Activated naive CD4-positive, alpha-beta T cell treated with anti-CD3 and anti-CD28 coated beads, Interleukin-2, amount 50 U/mL, for 16 hours (primary cell): Measurements from ENCODE around the gene PBX2.
A peak's percentile ranks its signal among the peaks of the same experiment; 100 is the strongest.
"Not testable (repeated sequence)": the region's sequence is repeated elsewhere in the genome, so short reads cannot be mapped to it uniquely, and the experiment has no call there.

ENCODE experiments used
- DNase-seq: peaks from one replicate; pipeline ENCODE4 v3.0.0-alpha.2; 2020

The PBX2 gene

GRCh38 chr6:32185681-32186131, 4.3 kb downstream of the PBX2 start:
- DNase-seq, result not testable (repeated sequence)

- no peak for DNase-seq
These were observed 5.8 kb downstream of the PBX2 start, which contains the start of gene AGER for GRCh38 chr6:32184084-32184640. TSS of gene AGER (minus strand) at chr6:32184253. CDS start at chr6:32184222, 31 bp downstream.

GRCh38 chr6:32183483-32184083, 6.4 kb downstream of the PBX2 start:
- DNase-seq, result no peak

GRCh38 chr6:32183030-32183429, 7.0 kb downstream of the PBX2 start:
- DNase-seq, result no peak

- no peak for DNase-seq
These were observed 7.4 kb downstream of the PBX2 start for GRCh38 chr6:32182555-32182981.

- no peak for DNase-seq
These were observed 8.0 kb downstream of the PBX2 start for GRCh38 chr6:32181915-32182529.

GRCh38 chr6:32181148-32181702, 8.8 kb downstream of the PBX2 start:
- DNase-seq, result no peak

GRCh38 chr6:32179766-32180405, 10.1 kb downstream of the PBX2 start:
- no peak for DNase-seq

- no peak for DNase-seq
These were observed 11.2 kb downstream of the PBX2 start for GRCh38 chr6:32178547-32179440.

GRCh38 chr6:32177788-32178546, 12.0 kb downstream of the PBX2 start, which contains the start of gene RNF5:
TSS of gene RNF5 (plus strand) at chr6:32178405. CDS start at chr6:32178512, 107 bp downstream.
- peak; percentile 89 for DNase-seq

- DNase-seq, result peak; percentile 44
These were observed 12.7 kb downstream of the PBX2 start for GRCh38 chr6:32177183-32177787.

- no peak for DNase-seq
These were observed 13.4 kb downstream of the PBX2 start for GRCh38 chr6:32176476-32177182.

GRCh38 chr6:32175711-32176475, 14.1 kb downstream of the PBX2 start, which contains the start of gene AGPAT1:
TSS of gene AGPAT1 (minus strand) at chr6:32176084. CDS start at chr6:32171496, 4,588 bp downstream.
- peak; percentile 97 for DNase-seq

GRCh38 chr6:32175322-32175710, 14.7 kb downstream of the PBX2 start:
- no peak for DNase-seq

GRCh38 chr6:32174416-32174815, 15.6 kb downstream of the PBX2 start:
- DNase-seq, result no peak

GRCh38 chr6:32173051-32173727, 16.8 kb downstream of the PBX2 start:
- DNase-seq, result no peak

- DNase-seq, result no peak
These were observed 18.8 kb downstream of the PBX2 start for GRCh38 chr6:32171234-32171633.

- no peak for DNase-seq
These were observed 19.7 kb downstream of the PBX2 start for GRCh38 chr6:32170294-32170693.
